Left ventricle myocardium inferior (tissue), 1 donor: ENCODE measurements around the gene KIF23. TPM values are rescaled to one million over a fixed set of nuclear protein-coding genes. Genes with fewer than 3 reads are reported as not detected.

ENCODE experiments used
- DNase-seq: peaks from one replicate; pipeline ENCODE4 v3.0.0-alpha.2; 2020
- H3K27ac ChIP-seq: fragments of 200-600 bp; replicated peaks from 2 replicates; pipeline ENCODE4 v1.8.0; 2021
- H3K27me3 ChIP-seq: fragments of 200-600 bp; 2 replicates; pipeline ENCODE4 v1.8.0; 2021; ENCODE audit warnings: low read depth
- H3K36me3 ChIP-seq: fragments of 200-600 bp; 2 replicates; pipeline ENCODE4 v1.8.0; 2021
- H3K4me1 ChIP-seq: fragments of 200-600 bp; 2 replicates; pipeline ENCODE4 v1.8.0; 2021
- H3K4me3 ChIP-seq: fragments of 200-600 bp; 2 replicates; pipeline ENCODE4 v1.8.0; 2021; ENCODE audit warnings: mild to moderate bottlenecking, moderate library complexity
- H3K9me3 ChIP-seq: fragments of 200-600 bp; replicated peaks from 2 replicates; pipeline ENCODE4 v1.8.0; 2021
- intact Hi-C: fragments of 100-400 bp; cut with micrococcal nuclease; formaldehyde crosslinking; loops from one replicate; pipeline ENCODE4 v1.11.0; 2022
- total RNA-seq: library from RNA; stranded (reverse); fragmentation: NEBNext Ultra II Directional; extraction: Animal tissue kit (Norgen Biotek cat#: 25700); gene quantifications from one replicate; pipeline ENCODE4 v1.2.1, GENCODE V29; 2021
- TF ChIP-seq, protein P1 (sequence below): fragments of 200-600 bp; IDR thresholded peaks from 2 replicates; pipeline ENCODE4 v1.8.0; 2021; ENCODE audit warnings: antibody characterized with exemption, mild to moderate bottlenecking, borderline replicate concordance
- donor health status: DM: no; HTN: yes; CAD: no; lungs with severe emphysema.

Gene KIF23
- total RNA-seq, 1 donor from 2014 or later = 0.38 TPM

DNA sequence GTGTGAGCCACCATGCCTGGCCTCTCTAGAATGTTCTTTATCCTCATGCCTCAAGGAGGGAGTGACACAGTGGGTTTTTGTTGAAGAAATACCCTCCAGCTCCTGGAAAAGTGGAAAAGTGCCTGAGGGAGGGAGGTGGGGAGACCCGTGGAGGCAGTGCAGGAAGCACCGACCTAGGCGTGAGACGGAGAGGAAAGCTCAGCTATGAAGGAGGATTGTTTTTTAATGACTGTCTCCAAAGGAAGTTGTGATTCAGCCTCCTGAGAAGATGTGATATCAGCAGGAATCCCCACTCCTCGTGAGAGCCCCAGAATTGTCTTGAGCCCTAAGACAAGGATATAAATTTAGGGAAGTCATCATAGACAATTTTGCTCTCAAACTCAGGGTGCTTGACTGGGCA lies 60.1 kb downstream of the KIF23 start:
- DNase-seq = no peak
- H3K27ac ChIP-seq = no peak overlapping the region
- TF ChIP-seq, protein P1, sequence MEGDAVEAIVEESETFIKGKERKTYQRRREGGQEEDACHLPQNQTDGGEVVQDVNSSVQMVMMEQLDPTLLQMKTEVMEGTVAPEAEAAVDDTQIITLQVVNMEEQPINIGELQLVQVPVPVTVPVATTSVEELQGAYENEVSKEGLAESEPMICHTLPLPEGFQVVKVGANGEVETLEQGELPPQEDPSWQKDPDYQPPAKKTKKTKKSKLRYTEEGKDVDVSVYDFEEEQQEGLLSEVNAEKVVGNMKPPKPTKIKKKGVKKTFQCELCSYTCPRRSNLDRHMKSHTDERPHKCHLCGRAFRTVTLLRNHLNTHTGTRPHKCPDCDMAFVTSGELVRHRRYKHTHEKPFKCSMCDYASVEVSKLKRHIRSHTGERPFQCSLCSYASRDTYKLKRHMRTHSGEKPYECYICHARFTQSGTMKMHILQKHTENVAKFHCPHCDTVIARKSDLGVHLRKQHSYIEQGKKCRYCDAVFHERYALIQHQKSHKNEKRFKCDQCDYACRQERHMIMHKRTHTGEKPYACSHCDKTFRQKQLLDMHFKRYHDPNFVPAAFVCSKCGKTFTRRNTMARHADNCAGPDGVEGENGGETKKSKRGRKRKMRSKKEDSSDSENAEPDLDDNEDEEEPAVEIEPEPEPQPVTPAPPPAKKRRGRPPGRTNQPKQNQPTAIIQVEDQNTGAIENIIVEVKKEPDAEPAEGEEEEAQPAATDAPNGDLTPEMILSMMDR = no peak
- no peaks in the 10 kb centered on the region for H3K9me3 ChIP-seq
- H3K27me3 ChIP-seq = peaks cover 17% of the 10 kb centered on the region
- peaks cover 4% of the 10 kb centered on the region for H3K4me1 ChIP-seq
- no peaks in the 10 kb centered on the region for H3K36me3 ChIP-seq
- intact Hi-C loops = no loop called here
- no peak overlapping the region for H3K4me3 ChIP-seq

GRCh38 chr15:69474846-69475455 lies 60.8 kb downstream of the KIF23 start:
- Histone ChIP-seq H3K4me3 (no peak overlapping the region), H3K4me1 (peaks cover 4% of the 10 kb centered on the region), H3K27ac (no peak overlapping the region), H3K27me3 (peaks cover 17% of the 10 kb centered on the region), H3K9me3 (peaks cover 4% of the 10 kb centered on the region), H3K36me3 (no peaks in the 10 kb centered on the region)
- DNase-seq = no peak
- TF ChIP-seq, protein P1 = no peak
- intact Hi-C loops = loop anchor here (5.0 kb wide), 1 partner anchor 1012 kb away; no protein-coding TSS in a partner anchor

DNA sequence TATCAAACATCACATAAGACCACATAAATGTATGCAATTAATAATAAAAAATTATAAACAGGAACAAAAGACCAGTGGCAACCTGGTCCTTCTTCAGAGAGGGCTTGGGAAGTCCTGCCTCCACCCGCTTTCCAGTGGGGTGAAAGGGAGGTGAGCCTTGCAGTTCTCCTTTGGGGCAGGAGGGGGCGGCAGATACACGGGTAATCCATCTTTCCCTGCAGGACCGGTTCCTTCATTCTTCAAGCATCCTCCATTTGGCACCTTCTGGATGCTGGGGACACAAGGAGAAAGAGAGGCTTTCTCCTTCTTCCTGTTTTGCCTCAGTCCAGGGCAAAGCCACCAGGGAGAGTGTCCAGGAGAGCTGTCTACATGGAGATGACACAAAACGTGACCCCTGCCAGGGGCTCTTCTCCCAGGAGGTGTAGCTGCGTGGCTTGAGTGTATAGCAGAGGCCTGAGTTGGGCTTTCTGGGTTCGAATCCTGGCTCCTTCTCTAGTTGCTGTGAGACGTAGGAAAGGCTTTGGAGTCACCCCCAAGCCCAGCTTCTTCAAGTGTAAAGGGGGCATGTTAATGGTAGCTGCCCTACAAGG lies 61.7 kb downstream of the KIF23 start:
- intact Hi-C loops = loop anchor here (5.0 kb wide), 1 partner anchor 1011 kb away; no protein-coding TSS in a partner anchor
- peak; percentile 78 for DNase-seq
- TF ChIP-seq, protein P1 = peak; percentile 96
- peaks cover 17% of the 10 kb centered on the region for H3K27me3 ChIP-seq
- H3K27ac ChIP-seq = no peak overlapping the region
- no peak overlapping the region for H3K4me3 ChIP-seq
- peaks cover 8% of the 10 kb centered on the region for H3K9me3 ChIP-seq
- peaks cover 4% of the 10 kb centered on the region for H3K4me1 ChIP-seq
- H3K36me3 ChIP-seq = no peaks in the 10 kb centered on the region

DNA sequence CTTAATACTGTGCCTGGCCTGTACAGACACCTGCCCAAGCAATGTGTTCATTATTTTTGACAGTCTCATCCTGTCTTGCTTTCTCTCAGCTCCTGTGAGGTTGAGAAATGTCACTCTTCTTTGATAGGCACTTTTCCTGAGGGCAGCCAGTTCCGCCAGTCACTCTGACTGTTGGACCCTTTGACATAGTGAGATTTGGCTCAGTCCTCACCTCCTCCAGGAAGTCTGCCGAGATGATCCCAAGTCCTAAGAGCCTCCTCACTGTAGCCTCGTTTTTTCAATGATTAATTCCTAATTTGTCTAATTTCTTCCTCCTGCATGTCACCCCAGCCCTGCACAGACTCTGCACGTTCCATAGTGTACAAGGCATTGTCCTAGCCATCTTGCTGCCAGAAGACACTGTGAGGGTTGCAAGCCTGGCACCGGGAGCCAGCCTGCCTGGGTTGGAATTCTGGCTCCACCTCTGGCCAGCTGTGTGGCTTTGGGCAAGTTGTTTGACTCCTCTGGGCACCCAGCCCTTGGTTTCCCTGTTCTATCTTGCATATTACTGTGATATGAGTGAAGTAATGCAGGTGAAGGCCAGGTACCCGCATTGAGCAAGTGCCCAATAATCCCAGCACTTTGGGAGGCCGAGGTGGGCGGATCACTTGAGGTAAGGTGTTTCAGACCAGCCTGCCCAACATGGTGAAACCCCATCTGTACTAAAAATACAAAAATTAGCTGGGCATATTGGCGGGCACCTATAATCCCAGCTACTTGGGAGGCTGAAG lies 62.7 kb downstream of the KIF23 start:
- Histone ChIP-seq H3K4me3 (no peak overlapping the region), H3K36me3 (no peaks in the 10 kb centered on the region), H3K4me1 (peaks cover 4% of the 10 kb centered on the region), H3K9me3 (peaks cover 8% of the 10 kb centered on the region), H3K27me3 (peaks cover 17% of the 10 kb centered on the region), H3K27ac (no peak overlapping the region)
- intact Hi-C loops = loop anchor here (5.0 kb wide), 1 partner anchor 1010 kb away; no protein-coding TSS in a partner anchor
- TF ChIP-seq, protein P1 = no peak
- DNase-seq = no peak

DNA sequence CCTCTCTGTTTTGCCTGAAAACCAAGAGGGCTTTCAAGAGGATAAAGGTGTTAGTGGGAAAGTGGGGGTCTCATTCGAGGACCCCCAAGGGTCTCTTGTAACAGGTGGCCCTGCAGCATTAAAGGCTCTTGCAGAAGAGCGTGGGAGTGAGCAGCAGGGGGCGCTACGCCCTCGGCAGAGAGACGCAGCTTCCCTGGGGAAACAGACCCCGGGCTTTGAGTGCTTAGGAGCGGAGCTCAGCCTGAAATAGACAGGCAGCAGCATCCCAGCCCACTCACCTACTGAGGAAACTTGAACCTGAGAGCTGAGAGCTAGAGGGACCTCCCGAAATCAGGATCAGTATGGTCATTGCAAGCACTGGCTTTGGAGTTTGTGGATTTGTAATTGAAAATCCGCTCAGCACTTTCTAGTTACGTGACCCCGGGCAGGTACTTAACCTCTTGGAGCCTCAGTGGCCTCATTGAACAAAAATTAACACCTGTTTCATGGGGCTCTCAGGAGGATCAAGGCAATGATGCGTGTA lies 64.2 kb downstream of the KIF23 start:
- Histone ChIP-seq H3K27me3 (peaks cover 17% of the 10 kb centered on the region), H3K27ac (no peak overlapping the region), H3K9me3 (peaks cover 8% of the 10 kb centered on the region), H3K36me3 (no peaks in the 10 kb centered on the region), H3K4me1 (peaks cover 4% of the 10 kb centered on the region), H3K4me3 (no peak overlapping the region)
- TF ChIP-seq, protein P1 = peak; percentile 89
- peak; percentile 41 for DNase-seq
- intact Hi-C loops = loop anchor here (5.0 kb wide), 1 partner anchor 1009 kb away; no protein-coding TSS in a partner anchor
